ENCODE data around the gene GALNT18. TPM values are rescaled to one million over a fixed set of nuclear protein-coding genes. Genes with fewer than 3 reads are reported as not detected.

Gene GALNT18
- polyA plus RNA-seq, 1 experiment: 4.1 TPM

DNA sequence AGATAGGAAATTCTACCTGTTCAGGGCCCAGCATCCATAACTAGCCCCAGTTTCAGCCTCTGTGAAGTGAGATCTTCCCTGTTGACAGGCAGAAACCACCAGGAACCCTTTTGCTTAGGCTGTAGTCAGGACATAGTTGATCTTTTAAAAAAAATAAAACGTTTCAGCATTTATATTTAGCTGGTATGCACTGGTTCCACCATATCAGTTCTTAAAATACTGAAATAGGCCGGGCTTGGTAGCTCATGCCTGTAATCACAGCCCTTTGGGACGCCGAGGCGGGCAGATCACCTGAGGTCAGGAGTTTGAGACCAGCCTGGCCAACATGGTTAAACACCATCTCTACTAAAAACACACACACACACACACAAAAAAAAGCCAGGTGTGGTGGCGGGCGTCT is 35.3 kb downstream of the GALNT18 start:
- H3K4me3 ChIP-seq (ENCODE audit: low read depth, low read length): no peak overlapping the region
- DNase-seq (ENCODE audit: low read depth): no peak
- TF ChIP-seq, protein P1, sequence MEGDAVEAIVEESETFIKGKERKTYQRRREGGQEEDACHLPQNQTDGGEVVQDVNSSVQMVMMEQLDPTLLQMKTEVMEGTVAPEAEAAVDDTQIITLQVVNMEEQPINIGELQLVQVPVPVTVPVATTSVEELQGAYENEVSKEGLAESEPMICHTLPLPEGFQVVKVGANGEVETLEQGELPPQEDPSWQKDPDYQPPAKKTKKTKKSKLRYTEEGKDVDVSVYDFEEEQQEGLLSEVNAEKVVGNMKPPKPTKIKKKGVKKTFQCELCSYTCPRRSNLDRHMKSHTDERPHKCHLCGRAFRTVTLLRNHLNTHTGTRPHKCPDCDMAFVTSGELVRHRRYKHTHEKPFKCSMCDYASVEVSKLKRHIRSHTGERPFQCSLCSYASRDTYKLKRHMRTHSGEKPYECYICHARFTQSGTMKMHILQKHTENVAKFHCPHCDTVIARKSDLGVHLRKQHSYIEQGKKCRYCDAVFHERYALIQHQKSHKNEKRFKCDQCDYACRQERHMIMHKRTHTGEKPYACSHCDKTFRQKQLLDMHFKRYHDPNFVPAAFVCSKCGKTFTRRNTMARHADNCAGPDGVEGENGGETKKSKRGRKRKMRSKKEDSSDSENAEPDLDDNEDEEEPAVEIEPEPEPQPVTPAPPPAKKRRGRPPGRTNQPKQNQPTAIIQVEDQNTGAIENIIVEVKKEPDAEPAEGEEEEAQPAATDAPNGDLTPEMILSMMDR (IDR thresholded peaks at IDR 0.05; ENCODE audit: insufficient read depth, low read depth, low read length): no peak
- CTCF ChIA-PET: no interaction called here
- H3K27me3 ChIP-seq (ENCODE audit: control insufficient read depth, insufficient read depth, low read length): no peaks in the 10 kb centered on the region
- H3K36me3 ChIP-seq (ENCODE audit: control insufficient read depth, insufficient read depth, low read length): no peaks in the 10 kb centered on the region
- POLR2A ChIA-PET: no interaction called here

DNA sequence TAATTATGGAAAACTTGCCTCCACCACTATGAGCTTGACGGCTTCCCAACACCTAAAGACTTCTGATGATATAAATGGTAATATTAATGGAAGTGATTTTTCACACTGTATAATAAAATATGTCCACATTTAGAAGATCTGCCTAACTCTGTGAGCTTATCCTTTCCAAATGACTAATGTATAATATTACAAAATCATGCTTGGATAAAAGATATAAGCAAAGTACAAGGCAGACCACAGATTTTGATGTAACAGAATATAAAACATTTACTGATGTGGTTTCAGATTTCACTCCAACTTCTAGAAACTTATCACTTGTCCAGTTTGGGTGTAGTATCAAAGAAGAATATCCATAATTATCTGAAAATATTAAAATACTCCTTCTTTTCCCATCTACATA is 36.9 kb downstream of the GALNT18 start:
- POLR2A ChIA-PET: no interaction called here
- Histone ChIP-seq H3K36me3 (ENCODE audit: control insufficient read depth, insufficient read depth, low read length) (no peaks in the 10 kb centered on the region), H3K27me3 (ENCODE audit: control insufficient read depth, insufficient read depth, low read length) (no peaks in the 10 kb centered on the region), H3K4me3 (ENCODE audit: low read depth, low read length) (no peak overlapping the region)
- CTCF ChIA-PET: interaction anchor here (1.1 to 1.7 kb wide), 2 partner anchors 13 to 202 kb away, joined by 3 to 5 read pairs; no protein-coding TSS in a partner anchor
- DNase-seq (ENCODE audit: low read depth): no peak
- TF ChIP-seq, protein P1 (IDR thresholded peaks at IDR 0.05; ENCODE audit: insufficient read depth, low read depth, low read length): no peak

DNA sequence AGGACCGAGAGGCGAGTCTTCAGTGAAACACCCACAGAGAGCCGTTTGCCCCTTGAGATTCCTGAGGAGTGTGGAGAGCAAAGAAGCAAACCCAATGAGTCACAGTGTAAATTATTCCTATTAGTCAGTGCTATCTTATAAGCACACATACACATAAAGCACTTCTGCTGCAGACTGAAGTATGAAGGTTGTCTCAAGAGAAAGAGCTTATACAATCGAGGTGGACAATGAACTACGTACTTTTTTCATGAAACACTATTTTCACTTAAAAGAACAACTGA is 37.3 kb downstream of the GALNT18 start:
- CTCF ChIA-PET: interaction anchor here (0.9 to 1.7 kb wide), 3 partner anchors 12 to 792 kb away, joined by 3 to 5 read pairs (median 3); no protein-coding TSS in a partner anchor
- no peak overlapping the region for H3K4me3 ChIP-seq (ENCODE audit: low read depth, low read length)
- TF ChIP-seq, protein P1 (IDR thresholded peaks at IDR 0.05; ENCODE audit: insufficient read depth, low read depth, low read length): no peak
- no peaks in the 10 kb centered on the region for H3K27me3 ChIP-seq (ENCODE audit: control insufficient read depth, insufficient read depth, low read length)
- peak; percentile 49 for DNase-seq (ENCODE audit: low read depth)
- H3K36me3 ChIP-seq (ENCODE audit: control insufficient read depth, insufficient read depth, low read length): no peaks in the 10 kb centered on the region
- POLR2A ChIA-PET: no interaction called here

DNA sequence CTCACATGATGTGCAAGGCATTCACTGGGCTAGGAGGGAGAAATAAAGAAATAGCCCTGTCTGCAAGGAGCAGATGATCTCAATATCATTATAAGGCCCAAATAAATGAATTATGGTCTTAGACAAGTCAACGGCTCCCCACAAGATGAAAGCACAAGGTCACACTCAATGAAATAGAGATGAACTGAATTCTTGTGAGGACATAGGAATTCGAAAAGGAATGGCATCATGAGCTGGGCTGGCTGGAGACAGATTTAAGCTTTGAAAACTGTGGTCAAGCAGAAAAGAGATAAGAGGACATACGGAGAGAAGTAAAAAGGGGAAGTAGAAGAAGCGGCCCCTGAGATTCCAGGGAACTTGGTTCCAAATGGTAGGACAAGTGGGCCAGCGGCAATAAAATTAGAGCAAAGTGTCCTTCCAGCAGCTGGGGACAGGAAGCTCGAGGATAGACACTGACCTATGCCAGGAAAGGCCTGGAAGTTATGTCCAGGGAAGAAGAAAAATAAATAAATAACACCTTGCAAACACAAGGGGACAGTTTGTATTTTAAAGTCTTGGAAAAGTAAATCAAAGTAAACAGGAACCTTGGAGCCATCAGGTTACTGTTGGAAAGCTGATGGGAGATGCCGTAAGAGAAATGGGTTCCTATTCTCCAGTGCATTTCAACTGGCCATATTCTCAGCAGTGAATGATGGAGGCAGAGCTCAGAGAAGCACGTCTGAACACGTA is 37.8 kb downstream of the GALNT18 start:
- Histone ChIP-seq H3K4me3 (ENCODE audit: low read depth, low read length) (no peak overlapping the region), H3K36me3 (ENCODE audit: control insufficient read depth, insufficient read depth, low read length) (no peaks in the 10 kb centered on the region), H3K27me3 (ENCODE audit: control insufficient read depth, insufficient read depth, low read length) (no peaks in the 10 kb centered on the region)
- ChIA-PET POLR2A (no interaction called here), CTCF (interaction anchor here (0.9 to 1.7 kb wide), 3 partner anchors 12 to 792 kb away, joined by 3 to 5 read pairs (median 3); no protein-coding TSS in a partner anchor)
- TF ChIP-seq, protein P1 (IDR thresholded peaks at IDR 0.05; ENCODE audit: insufficient read depth, low read depth, low read length): no peak
- no peak for DNase-seq (ENCODE audit: low read depth)

GRCh38 chr11:11582011-11582701 is 39.6 kb downstream of the GALNT18 start:
- Histone ChIP-seq H3K36me3 (ENCODE audit: control insufficient read depth, insufficient read depth, low read length) (no peaks in the 10 kb centered on the region), H3K27me3 (ENCODE audit: control insufficient read depth, insufficient read depth, low read length) (no peaks in the 10 kb centered on the region), H3K4me3 (ENCODE audit: low read depth, low read length) (no peak overlapping the region)
- CTCF ChIA-PET: no interaction called here
- TF ChIP-seq, protein P1 (IDR thresholded peaks at IDR 0.05; ENCODE audit: insufficient read depth, low read depth, low read length): no peak
- POLR2A ChIA-PET: no interaction called here
- DNase-seq (ENCODE audit: low read depth): no peak
